Keratinocyte (primary cell): ENCODE data around the gene MUC4. TPM values are rescaled to one million over a fixed set of nuclear protein-coding genes. Genes with fewer than 3 reads are reported as not detected.

Experiments
- DNase-seq: peaks from one replicate; pipeline ENCODE4 v3.0.0-alpha.2; 2011; ENCODE audit warnings: low read depth, missing footprints, low spot score
- FAIRE-seq: peaks from 2 replicates; lab custom pipeline; 2011; peaks lifted over from hg19 to GRCh38; lab: Jason Lieb, UNC
- H2AFZ ChIP-seq: 2 replicates; pipeline ENCODE4 v1.6.0; 2012; ENCODE audit warnings: low read length, control low read depth, inconsistent platforms; ENCODE audit not compliant: control insufficient read depth
- H3K27ac ChIP-seq: 2 replicates; pipeline ENCODE4 v1.5.1; 2011; ENCODE audit warnings: low read length; ENCODE audit not compliant: control insufficient read depth, insufficient read depth
- H3K27me3 ChIP-seq: 3 replicates; pipeline ENCODE4 v1.6.0; 2011; ENCODE audit warnings: low read length; ENCODE audit not compliant: control insufficient read depth, insufficient read depth; ENCODE audit errors: extremely low read depth
- H3K36me3 ChIP-seq, 2 experiments: 2 replicates in 1 of 2; 3 replicates in 1 of 2; pipeline ENCODE4 v1.5.1; 2011; ENCODE audit warnings: low read length in 2 of 2, mild to moderate bottlenecking in 1 of 2; ENCODE audit not compliant: control insufficient read depth in 2 of 2, insufficient read depth in 2 of 2; ENCODE audit errors: extremely low read depth in 1 of 2
- H3K4me1 ChIP-seq: 3 replicates; pipeline ENCODE4 v1.5.1; 2011; ENCODE audit warnings: low read length; ENCODE audit not compliant: control insufficient read depth, insufficient read depth; ENCODE audit errors: extremely low read depth
- H3K4me2 ChIP-seq: 3 replicates; pipeline ENCODE4 v1.6.0; 2011; ENCODE audit warnings: low read depth, low read length; ENCODE audit not compliant: control insufficient read depth, insufficient read depth; ENCODE audit errors: extremely low read depth
- H3K4me3 ChIP-seq, 3 experiments: fragments of 200-600 bp in 1 of 3; sonication (generic) in 1 of 3; 2 replicates in 2 of 3; 3 replicates in 1 of 3; pipeline ENCODE4 v1.5.1; 2011 to 2016; ENCODE audit warnings: low read length in 3 of 3, mild to moderate bottlenecking in 3 of 3, control low read depth in 2 of 3, inconsistent platforms in 1 of 3, low read depth in 1 of 3, mixed read lengths in 1 of 3, mixed run types in 1 of 3, moderate library complexity in 1 of 3; ENCODE audit not compliant: control insufficient read depth in 2 of 3, insufficient read depth in 2 of 3; ENCODE audit errors: extremely low read depth in 1 of 3
- H3K79me2 ChIP-seq: 2 replicates; pipeline ENCODE4 v1.6.0; 2012; ENCODE audit warnings: low read length; ENCODE audit not compliant: control insufficient read depth, insufficient read depth
- H3K9ac ChIP-seq: 3 replicates; pipeline ENCODE4 v1.6.0; 2011; ENCODE audit warnings: low read length; ENCODE audit not compliant: control insufficient read depth, insufficient read depth; ENCODE audit errors: extremely low read depth
- H3K9me1 ChIP-seq: 3 replicates; pipeline ENCODE4 v1.6.0; 2011; ENCODE audit warnings: low read length; ENCODE audit not compliant: control insufficient read depth, insufficient read depth; ENCODE audit errors: extremely low read depth
- H3K9me3 ChIP-seq: 2 replicates; pipeline ENCODE4 v1.5.1; 2012; ENCODE audit warnings: low read depth, low read length; ENCODE audit not compliant: control insufficient read depth
- H4K20me1 ChIP-seq: 3 replicates; pipeline ENCODE4 v1.6.0; 2011; ENCODE audit warnings: low read length; ENCODE audit not compliant: control insufficient read depth, insufficient read depth; ENCODE audit errors: extremely low read depth
- CTCF ChIP-seq, 3 experiments: IDR thresholded peaks in 1 of 3; conservative IDR thresholded peaks in 1 of 3; optimal IDR thresholded peaks in 1 of 3; 2 replicates in 2 of 3; 3 replicates in 1 of 3; pipeline versions ENCODE3 to v1.5.1; 2011; ENCODE audit warnings: low read length in 3 of 3, mild to moderate bottlenecking in 3 of 3, moderate library complexity in 2 of 3, control low read depth in 1 of 3, inconsistent platforms in 1 of 3; ENCODE audit not compliant: insufficient read depth in 2 of 3; ENCODE audit errors: extremely low read depth in 1 of 3
- EZH2 ChIP-seq: IDR thresholded peaks from one replicate; pipeline ENCODE4 v1.6.1; 2012; ENCODE audit warnings: inconsistent platforms, mild to moderate bottlenecking, low read length, moderate library complexity
- dilution Hi-C: fragments of 300-500 bp; cut with MboI; formaldehyde crosslinking; loops from one replicate; pipeline ENCODE4 v1.7.0; 2020; ENCODE audit warnings: low sequenced_read_pairs; ENCODE audit not compliant: extremely low pct_ligation_motif_present
- polyA plus RNA-seq, 5 experiments: library from polyadenylated mRNA; depleted of rRNA in 3 of 5; stranded (reverse) in 3 of 5; stranded (forward) in 1 of 5; unstranded in 1 of 5; fragments of >200 nt; gene quantifications; 1 replicate in 1 of 5; 2 replicates in 3 of 5; 3 replicates in 1 of 5; pipeline versions ENCODE4 v1.2.1 to v1.2.3, GENCODE V29; 2011 to 2012; ENCODE audit warnings: missing spikeins in 2 of 5, low read depth in 1 of 5, low replicate concordance in 1 of 5

Gene MUC4
- polyA plus RNA-seq, 1 donor (not counting 4 experiments of a cell fraction or from before 2014, with no cell fraction given): not detected

- TF ChIP-seq EZH2 (no peak), CTCF (optimal IDR thresholded peaks at IDR 0.05 in 1 of 3, IDR thresholded peaks at IDR 0.05 in 1 of 3, conservative IDR thresholded peaks at IDR 0.05 in 1 of 3; ENCODE audit: extremely low read depth in 1 of 3, insufficient read depth in 2 of 3, low read length in 3 of 3) (no peak)
- Histone ChIP-seq H3K4me2 (no peak overlapping the region), H3K36me3 (no peaks in the 10 kb centered on the region), H3K9me1 (no peaks in the 10 kb centered on the region), H3K4me1 (no peaks in the 10 kb centered on the region), H3K27me3 (peaks cover 6% of the 10 kb centered on the region), H2AFZ (no peak overlapping the region), H4K20me1 (no peaks in the 10 kb centered on the region), H3K79me2 (no peaks in the 10 kb centered on the region), H3K9ac (no peak overlapping the region), H3K9me3 (no peaks in the 10 kb centered on the region), H3K27ac (no peak overlapping the region), H3K4me3 (no peak overlapping the region)
- dilution Hi-C loops: no loop called here
- FAIRE-seq (no peak), DNase-seq (no peak)
These were observed 103.7 kb downstream of the MUC4 start for GRCh38 chr3:195708061-195708460.

GRCh38 chr3:195705081-195705991 is 106.4 kb downstream of the MUC4 start:
- TF ChIP-seq EZH2 (no peak), CTCF (optimal IDR thresholded peaks at IDR 0.05 in 1 of 3, IDR thresholded peaks at IDR 0.05 in 1 of 3, conservative IDR thresholded peaks at IDR 0.05 in 1 of 3; ENCODE audit: extremely low read depth in 1 of 3, insufficient read depth in 2 of 3, low read length in 3 of 3) (no peak)
- no peak for FAIRE-seq

More at GRCh38 chr3:195705081-195705991, 106.4 kb downstream of the MUC4 start:
- H3K9me1 ChIP-seq: no peaks in the 10 kb centered on the region
- H3K27ac ChIP-seq: no peak overlapping the region
- no peak overlapping the region for H3K4me2 ChIP-seq
- dilution Hi-C loops: no loop called here
- H3K9ac ChIP-seq: no peak overlapping the region
- H2AFZ ChIP-seq: no peak overlapping the region
- no peaks in the 10 kb centered on the region for H4K20me1 ChIP-seq
- peaks cover 6% of the 10 kb centered on the region for H3K27me3 ChIP-seq
- no peak overlapping the region for H3K4me3 ChIP-seq
- no peaks in the 10 kb centered on the region for H3K36me3 ChIP-seq
- no peaks in the 10 kb centered on the region for H3K79me2 ChIP-seq
- no peaks in the 10 kb centered on the region for H3K9me3 ChIP-seq
- no peaks in the 10 kb centered on the region for H3K4me1 ChIP-seq
- no peak for DNase-seq
